HG03575 (cell line): ENCODE data around the gene CD55.

Experiments used
- ATAC-seq: cut with Tn5 transposase; IDR thresholded peaks from one replicate; pipeline ENCODE4 v1.9.1; 2021; ENCODE audit not compliant: unreplicated experiment, insufficient number of reproducible peaks, low FRiP score; ENCODE audit errors: extremely low read depth

The CD55 gene

GRCh38 chr1:207321079-207321789, at the start of gene CD55:
Gene CD55 (plus strand): TSS chr1:207321678. CDS start chr1:207321766, 88 bp downstream.
- peak; percentile 74 for ATAC-seq

GRCh38 chr1:207274882-207275281, 46.6 kb upstream of the CD55 start:
- ATAC-seq, result no peak

- ATAC-seq, result no peak
Measured at GRCh38 chr1:207276465-207276864, 45.0 kb upstream of the CD55 start.

- no peak for ATAC-seq
Measured at GRCh38 chr1:207277241-207277640, 44.2 kb upstream of the CD55 start.

- no peak for ATAC-seq
Measured at GRCh38 chr1:207279652-207280051, 41.8 kb upstream of the CD55 start.

- ATAC-seq, result no peak
Measured at GRCh38 chr1:207280706-207281105, 40.8 kb upstream of the CD55 start.

GRCh38 chr1:207282058-207282457, 39.4 kb upstream of the CD55 start:
- ATAC-seq, result no peak

GRCh38 chr1:207282496-207283380, 38.7 kb upstream of the CD55 start:
- no peak for ATAC-seq

- no peak for ATAC-seq
Measured at GRCh38 chr1:207283421-207283820, 38.1 kb upstream of the CD55 start.

- ATAC-seq, result no peak
Measured at GRCh38 chr1:207284209-207284897, 37.1 kb upstream of the CD55 start.

GRCh38 chr1:207286786-207287468, 34.6 kb upstream of the CD55 start:
- no peak for ATAC-seq

- no peak for ATAC-seq
Measured at GRCh38 chr1:207288315-207288714, 33.2 kb upstream of the CD55 start.

- ATAC-seq, result no peak
Measured at GRCh38 chr1:207289756-207290155, 31.7 kb upstream of the CD55 start.

GRCh38 chr1:207291723-207292122, 29.8 kb upstream of the CD55 start:
- ATAC-seq, result no peak

- ATAC-seq, result no peak
Measured at GRCh38 chr1:207298186-207298585, 23.3 kb upstream of the CD55 start.

GRCh38 chr1:207298636-207299398, 22.7 kb upstream of the CD55 start:
- ATAC-seq, result no peak

GRCh38 chr1:207300970-207301369, 20.5 kb upstream of the CD55 start:
- ATAC-seq, result no peak

- no peak for ATAC-seq
Measured at GRCh38 chr1:207302618-207303393, 18.7 kb upstream of the CD55 start.
